ENCODE results near the gene GNLY.

The GNLY gene

GRCh38 chr2:85730686-85731230, 36.6 kb downstream of the GNLY start:
- no peak for DNase-seq

- DNase-seq, result no peak
Measured at GRCh38 chr2:85731606-85732005, 37.4 kb downstream of the GNLY start.

GRCh38 chr2:85732467-85733120, 38.4 kb downstream of the GNLY start:
- no peak for DNase-seq

GRCh38 chr2:85733121-85733960, 39.2 kb downstream of the GNLY start:
- no peak for DNase-seq

GRCh38 chr2:85734015-85734414, 39.9 kb downstream of the GNLY start:
- DNase-seq, result no peak

- DNase-seq, result no peak
Measured at GRCh38 chr2:85734942-85735608, 40.9 kb downstream of the GNLY start.

- no peak for DNase-seq
Measured at GRCh38 chr2:85735691-85736090, 41.5 kb downstream of the GNLY start.

- no peak for DNase-seq
Measured at GRCh38 chr2:85736456-85737355, 42.5 kb downstream of the GNLY start.

- no peak for DNase-seq
Measured at GRCh38 chr2:85737481-85737880, 43.3 kb downstream of the GNLY start.

- DNase-seq, result no peak
Measured at GRCh38 chr2:85737961-85738360, 43.8 kb downstream of the GNLY start.

- DNase-seq, result no peak
Measured at GRCh38 chr2:85740193-85740592, 46.0 kb downstream of the GNLY start.

GRCh38 chr2:85741211-85741832, 47.2 kb downstream of the GNLY start:
- DNase-seq, result no peak

- no peak for DNase-seq
Measured at GRCh38 chr2:85741833-85742455, 47.8 kb downstream of the GNLY start.

GRCh38 chr2:85743304-85743978, 49.3 kb downstream of the GNLY start:
- no peak for DNase-seq

- DNase-seq, result no peak
Measured at GRCh38 chr2:85744055-85744454, 49.9 kb downstream of the GNLY start.

- DNase-seq, result no peak
Measured at GRCh38 chr2:85744741-85745601, 50.8 kb downstream of the GNLY start.

GRCh38 chr2:85745619-85746018, 51.5 kb downstream of the GNLY start:
- no peak for DNase-seq

GRCh38 chr2:85746321-85747004, 52.3 kb downstream of the GNLY start:
- no peak for DNase-seq

- DNase-seq, result no peak
Measured at GRCh38 chr2:85747441-85747840, 53.3 kb downstream of the GNLY start.

All from activated CD4-positive, alpha-beta T cell treated with anti-CD3 and anti-CD28 coated beads, Interleukin-2, amount 50 U/mL, for 48 hours (primary cell).